ENCODE data around the gene GPS2. TPM values are rescaled to one million over a fixed set of nuclear protein-coding genes. Genes with fewer than 3 reads are reported as not detected.

GPS2 gene
- total RNA-seq, 2 experiments from 2014 or later: 86.3 to 88.0 TPM

- peak overlapping the region; percentile 73 for H3K4me3 Mint-ChIP-seq
- DNase-seq (peak; percentile 90), ATAC-seq (peak; percentile 86)
- H3K27me3 Mint-ChIP-seq (ENCODE audit: low read depth): peaks cover 24% of the 10 kb centered on the region
- ChIA-PET CTCF (interaction anchor here (0.6 to 8.8 kb wide), 14 partner anchors 11 to 328 kb away, joined by 3 to 81 read pairs (median 4); partner anchors contain the start of genes ACAP1, CTDNEP1, TMEM256 and TMEM95), POLR2A (interaction anchor here (1.4 kb wide), 1 partner anchor 28 kb away, joined by 5 read pairs; no protein-coding TSS in a partner anchor)
- no peaks in the 10 kb centered on the region for H3K36me3 Mint-ChIP-seq (ENCODE audit: low read depth)
- peak overlapping the region; percentile 50 for H3K27ac Mint-ChIP-seq
- H3K9me3 Mint-ChIP-seq (ENCODE audit: insufficient read depth): no peaks in the 10 kb centered on the region
- peaks cover 27% of the 10 kb centered on the region for H3K4me1 Mint-ChIP-seq (ENCODE audit: low read depth)
Observed at GRCh38 chr17:7280519-7281073, 34.6 kb downstream of the GPS2 start.

GRCh38 chr17:7279448-7279847 lies 35.7 kb downstream of the GPS2 start:
- DNase-seq (no peak), ATAC-seq (no peak)
- Mint-ChIP-seq H3K4me3 (no peak overlapping the region), H3K27ac (no peak overlapping the region), H3K36me3 (ENCODE audit: low read depth) (no peaks in the 10 kb centered on the region), H3K27me3 (ENCODE audit: low read depth) (peaks cover 24% of the 10 kb centered on the region), H3K4me1 (ENCODE audit: low read depth) (peaks cover 27% of the 10 kb centered on the region), H3K9me3 (ENCODE audit: insufficient read depth) (no peaks in the 10 kb centered on the region)
- POLR2A ChIA-PET: no interaction called here
- CTCF ChIA-PET: interaction anchor here (0.6 to 8.8 kb wide), 4 partner anchors 18 to 406 kb away, joined by 3 to 81 read pairs (median 3); no protein-coding TSS in a partner anchor

GRCh38 chr17:7266784-7267183 lies 48.4 kb downstream of the GPS2 start:
- no peak for DNase-seq
- ChIA-PET CTCF (interaction anchor here (0.6 to 2.8 kb wide), 6 partner anchors 15 to 421 kb away, joined by 3 to 18 read pairs (median 3); partner anchors contain the start of genes NEURL4, SLC2A4 and TP53), POLR2A (interaction anchor here (0.6 to 1.2 kb wide), 2 partner anchors 28 to 169 kb away, joined by 3 read pairs; partner anchors contain the start of gene PHF23)
- Mint-ChIP-seq H3K9me3 (ENCODE audit: insufficient read depth) (no peaks in the 10 kb centered on the region), H3K4me1 (ENCODE audit: low read depth) (peaks cover 20% of the 10 kb centered on the region), H3K27me3 (ENCODE audit: low read depth) (peaks cover 31% of the 10 kb centered on the region), H3K27ac (no peak overlapping the region), H3K4me3 (no peak overlapping the region), H3K36me3 (ENCODE audit: low read depth) (no peaks in the 10 kb centered on the region)
- no peak for ATAC-seq

GRCh38 chr17:7263801-7264078 lies 51.4 kb downstream of the GPS2 start:
- no peak for DNase-seq
- Mint-ChIP-seq H3K4me1 (ENCODE audit: low read depth) (peaks cover 26% of the 10 kb centered on the region), H3K36me3 (ENCODE audit: low read depth) (peaks cover 8% of the 10 kb centered on the region), H3K9me3 (ENCODE audit: insufficient read depth) (no peaks in the 10 kb centered on the region), H3K27ac (no peak overlapping the region), H3K27me3 (ENCODE audit: low read depth) (peaks cover 29% of the 10 kb centered on the region), H3K4me3 (no peak overlapping the region)
- ChIA-PET POLR2A (interaction anchor here (0.6 kb wide), 1 partner anchor 49 kb away, joined by 3 read pairs; no protein-coding TSS in a partner anchor), CTCF (interaction anchor here (1.6 kb wide), 1 partner anchor 33 kb away, joined by 4 read pairs; no protein-coding TSS in a partner anchor)
- no peak for ATAC-seq

GRCh38 chr17:7262935-7263800 lies 52.0 kb downstream of the GPS2 start:
- Mint-ChIP-seq H3K9me3 (ENCODE audit: insufficient read depth) (no peaks in the 10 kb centered on the region), H3K27ac (peak overlapping the region; percentile 77), H3K27me3 (ENCODE audit: low read depth) (peaks cover 27% of the 10 kb centered on the region), H3K36me3 (ENCODE audit: low read depth) (peaks cover 12% of the 10 kb centered on the region), H3K4me1 (ENCODE audit: low read depth) (peaks cover 26% of the 10 kb centered on the region), H3K4me3 (peak overlapping the region; percentile 54)
- CTCF ChIA-PET: interaction anchor here (1.6 kb wide), 1 partner anchor 34 kb away, joined by 4 read pairs; no protein-coding TSS in a partner anchor
- DNase-seq (peak; percentile 46), ATAC-seq (peak; percentile 16)
- POLR2A ChIA-PET: interaction anchor here (0.6 kb wide), 2 partner anchors 50 to 221 kb away, joined by 3 to 5 read pairs; no protein-coding TSS in a partner anchor

Other genes starting within 250 kb of the GPS2 start
- not detected for gene CLEC10A, start 235.1 kb downstream of the GPS2 start, total RNA-seq
- not detected for gene ASGR2, start 200.5 kb downstream of the GPS2 start, total RNA-seq
- 1 to 10 TPM in 1 of 2 experiments, under 1 TPM in 1; 0.63 to 1.3 TPM for gene ASGR1, start 136.0 kb downstream of the GPS2 start, total RNA-seq
- 10 to 100 TPM; 10.1 to 11.7 TPM for gene DLG4, start 95.5 kb downstream of the GPS2 start, total RNA-seq
- 100 to 1,000 TPM; 348 to 371 TPM for gene ACADVL, start 95.4 kb downstream of the GPS2 start, total RNA-seq
- 10 to 100 TPM; 52.4 to 56.6 TPM for gene DVL2, start 80.8 kb downstream of the GPS2 start, total RNA-seq
- 10 to 100 TPM; 53.6 to 57.9 TPM for gene PHF23, start 75.9 kb downstream of the GPS2 start, total RNA-seq
- gene GABARAP, start 72.9 kb downstream of the GPS2 start, total RNA-seq: 100 to 1,000 TPM; 203 to 227 TPM
- gene CTDNEP1, start 63.6 kb downstream of the GPS2 start, total RNA-seq: 100 to 1,000 TPM; 171 to 186 TPM
- 10 to 100 TPM; 63.5 to 66.1 TPM for gene ELP5, start 63.1 kb downstream of the GPS2 start, total RNA-seq
- gene CLDN7, start 52.9 kb downstream of the GPS2 start, total RNA-seq: 1 to 10 TPM; 1.1 to 1.3 TPM
- not detected for gene SLC2A4, start 33.6 kb downstream of the GPS2 start, total RNA-seq
- under 1 TPM; 0.37 to 0.66 TPM for gene YBX2, start 20.7 kb downstream of the GPS2 start, total RNA-seq
- gene EIF5A, start 7.7 kb downstream of the GPS2 start, total RNA-seq: 100 to 1,000 TPM; 685 to 690 TPM
- 10 to 100 TPM; 45.6 to 47.0 TPM for gene NEURL4, start 14.0 kb upstream of the GPS2 start, total RNA-seq
- 100 to 1,000 TPM; 573 to 605 TPM for gene ACAP1, start 21.2 kb upstream of the GPS2 start, total RNA-seq
- gene KCTD11, start 36.8 kb upstream of the GPS2 start, total RNA-seq: 10 to 100 TPM; 11.4 to 11.8 TPM
- not detected for gene TMEM95, start 39.8 kb upstream of the GPS2 start, total RNA-seq
- 1 to 10 TPM; 2.1 to 2.6 TPM for gene TNK1, start 65.7 kb upstream of the GPS2 start, total RNA-seq
- 10 to 100 TPM; 87.9 to 92.6 TPM for gene PLSCR3, start 79.2 kb upstream of the GPS2 start, total RNA-seq
- 10 to 100 TPM; 61.8 to 62.3 TPM for gene TMEM256, start 88.7 kb upstream of the GPS2 start, total RNA-seq
- 1 to 10 TPM; 4.7 to 5.2 TPM for gene NLGN2, start 92.5 kb upstream of the GPS2 start, total RNA-seq
- not detected for gene SPEM1, start 105.0 kb upstream of the GPS2 start, total RNA-seq
- gene SPEM2, start 110.3 kb upstream of the GPS2 start, total RNA-seq: not detected
- gene SPEM3, start 113.5 kb upstream of the GPS2 start, total RNA-seq: not detected
- 10 to 100 TPM; 16.5 to 18.1 TPM for gene TMEM102, start 120.1 kb upstream of the GPS2 start, total RNA-seq
- 10 to 100 TPM; 16.6 to 18.8 TPM for gene FGF11, start 124.2 kb upstream of the GPS2 start, total RNA-seq
- gene CHRNB1, start 129.7 kb upstream of the GPS2 start, total RNA-seq: 10 to 100 TPM; 14.1 to 15.7 TPM
- 10 to 100 TPM; 29.8 to 30.0 TPM for gene ZBTB4, start 164.3 kb upstream of the GPS2 start, total RNA-seq
- gene SLC35G6, start 166.1 kb upstream of the GPS2 start, total RNA-seq: not detected
- gene POLR2A, start 169.0 kb upstream of the GPS2 start, total RNA-seq: 100 to 1,000 TPM; 183 to 185 TPM
- 100 to 1,000 TPM in 1 of 2 experiments, 10 to 100 TPM in 1; 93.7 to 100 TPM for gene TNFSF12, start 233.7 kb upstream of the GPS2 start, total RNA-seq
- gene TNFSF13, start 243.4 kb upstream of the GPS2 start, total RNA-seq: 1 to 10 TPM; 8.0 to 9.0 TPM
- gene SENP3, start 246.6 kb upstream of the GPS2 start, total RNA-seq: 10 to 100 TPM; 54.4 to 62.0 TPM

All from activated CD8-positive, alpha-beta T cell treated with anti-CD3 and anti-CD28 coated beads, Interleukin-2, amount 10 ng/mL, durations not matched to agents 7 days and 5 days (primary cell).